K562 (cell line): Measurements from ENCODE around the gene SCIN. TPM values are rescaled to one million over a fixed set of nuclear protein-coding genes. Genes with fewer than 3 reads are reported as not detected.

Experiments used
- ATF4 ChIP-seq: fragments of 450-650 bp; formaldehyde crosslinking; IDR thresholded peaks from 2 replicates; pipeline ENCODE4 v1.4.0; 2022; ENCODE audit warnings: mild to moderate bottlenecking, moderate library complexity
- C11orf30 ChIP-seq: fragments of 450-650 bp; IDR thresholded peaks from 2 replicates; pipeline ENCODE4 v1.6.1; 2016; ENCODE audit warnings: low read depth, mild to moderate bottlenecking
- CEBPB ChIP-seq: fragments of 450-650 bp; IDR thresholded peaks from 2 replicates; pipeline ENCODE4 v1.6.1; 2016; ENCODE audit warnings: missing genetic modification characterization, missing compliant biosample characterization
- ELF4 ChIP-seq: fragments of 450-650 bp; formaldehyde crosslinking; IDR thresholded peaks from 2 replicates; pipeline ENCODE4 v1.4.0; 2022; ENCODE audit warnings: missing genetic modification characterization
- EP300 ChIP-seq: IDR thresholded peaks from 2 replicates; pipeline ENCODE4 v1.6.1; 2012; ENCODE audit warnings: low read length, improper control_type of control experiment
- GTF2B ChIP-seq: IDR thresholded peaks from 2 replicates; pipeline ENCODE4 v1.6.1; 2011; ENCODE audit not compliant: insufficient read length; ENCODE audit errors: extremely low read depth
- MECOM ChIP-seq: fragments of 250-450 bp; sonication (Bioruptor Pico); IDR thresholded peaks from 2 replicates; pipeline ENCODE4 v1.8.0; 2022; ENCODE audit warnings: inconsistent platforms
- NEUROD1 ChIP-seq: fragments of 150-350 bp; IDR thresholded peaks from 2 replicates; pipeline ENCODE4 v1.6.1; 2014; ENCODE audit warnings: borderline replicate concordance, low read length, low read depth; ENCODE audit not compliant: partially characterized antibody
- NFE2 ChIP-seq: IDR thresholded peaks from 2 replicates; pipeline ENCODE4 v1.6.1; 2014; ENCODE audit warnings: antibody characterized with exemption, low read depth
- PHF20 ChIP-seq: fragments of 450-650 bp; IDR thresholded peaks from 2 replicates; pipeline ENCODE4 v1.6.1; 2018; ENCODE audit not compliant: partially characterized antibody
- SAP30 ChIP-seq: fragments of 200-600 bp; sonication (generic); IDR thresholded peaks from 2 replicates; pipeline ENCODE4 v1.6.1; 2012; ENCODE audit warnings: borderline replicate concordance, low read depth, mild to moderate bottlenecking, moderate library complexity, low read length, control low read depth, inconsistent platforms; ENCODE audit not compliant: insufficient read depth, poor library complexity, severe bottlenecking
- TCF3 ChIP-seq: sonication (generic); formaldehyde crosslinking; IDR thresholded peaks from 2 replicates; pipeline ENCODE4 v1.4.0; 2020; ENCODE audit warnings: mild to moderate bottlenecking, missing genetic modification reagents
- TCF7 ChIP-seq: sonication (generic); IDR thresholded peaks from 2 replicates; pipeline ENCODE4 v1.6.1; 2016; ENCODE audit warnings: antibody characterized with exemption, borderline replicate concordance
- XRCC4 ChIP-seq: IDR thresholded peaks from one replicate; pipeline ENCODE4 v1.6.1; 2011; ENCODE audit not compliant: insufficient read depth, insufficient read length; ENCODE audit errors: extremely low read depth
- ZNF165 ChIP-seq: fragments of 250-450 bp; sonication (Bioruptor Pico); IDR thresholded peaks from 2 replicates; pipeline ENCODE4 v1.4.0; 2020; ENCODE audit warnings: borderline replicate concordance
- ZNF408 ChIP-seq: fragments of 250-450 bp; sonication (Bioruptor Pico); IDR thresholded peaks from 2 replicates; pipeline ENCODE4 v1.4.0; 2020; ENCODE audit warnings: low read depth, mild to moderate bottlenecking, moderate library complexity
- ZSCAN32 ChIP-seq: fragments of 450-650 bp; formaldehyde crosslinking; IDR thresholded peaks from 2 replicates; pipeline ENCODE4 v1.4.0; 2020; ENCODE audit warnings: mild to moderate bottlenecking, moderate library complexity
- polyA plus RNA-seq, 8 experiments: library from polyadenylated mRNA; depleted of rRNA in 4 of 8; stranded (reverse) in 5 of 8; unstranded in 3 of 8; fragments of >200 nt; fragmentation: Nextera tagmentation in 2 of 8; fragmentation: Illumina TruSeq in 1 of 8; extraction: Ambion mirVana in 2 of 8; extraction: Trizol in 1 of 8; gene quantifications; 2 replicates each; pipeline versions ENCODE4 v1.2.1 to v1.2.3, GENCODE V29; 2011 to 2014; ENCODE audit warnings: inconsistent platforms in 1 of 8, missing spikeins in 1 of 8
- total RNA-seq, 7 experiments: library from RNA; depleted of rRNA in 6 of 7; stranded (reverse); fragments of >200 nt in 6 of 7; fragmentation: Illumina TruSeq in 2 of 7; extraction: Trizol in 2 of 7; gene quantifications; 2 replicates each; pipeline versions ENCODE4 v1.2.1 to v1.2.3, GENCODE V29; 2011 to 2021; ENCODE audit warnings: low replicate concordance in 1 of 7
- TF ChIP-seq, protein P1 (sequence below): fragments of 450-650 bp; IDR thresholded peaks from 2 replicates; pipeline ENCODE4 v1.6.1; 2016; ENCODE audit warnings: missing biosample characterization, missing genetic modification characterization
- TF ChIP-seq, protein P2 (sequence below): fragments of 450-650 bp; IDR thresholded peaks from 2 replicates; pipeline ENCODE4 v1.6.1; 2017; ENCODE audit warnings: antibody characterized with exemption, mild to moderate bottlenecking

SCIN gene
- total and polyA plus RNA-seq, 9 of the 15 experiments (the other 6 are each of a cell fraction or from before 2014, with no cell fraction given) = 0.67 to 18.2 (median 10.6) TPM

- no peak for TF ChIP-seq MECOM
- TF ChIP-seq C11orf30 = no peak
- TF ChIP-seq ELF4 (CRISPR knock-in tag) = no peak
- TF ChIP-seq CEBPB (tag) = peak; percentile 64
- TF ChIP-seq TCF3 = no peak
- no peak for TF ChIP-seq SAP30
- TF ChIP-seq, protein P1, sequence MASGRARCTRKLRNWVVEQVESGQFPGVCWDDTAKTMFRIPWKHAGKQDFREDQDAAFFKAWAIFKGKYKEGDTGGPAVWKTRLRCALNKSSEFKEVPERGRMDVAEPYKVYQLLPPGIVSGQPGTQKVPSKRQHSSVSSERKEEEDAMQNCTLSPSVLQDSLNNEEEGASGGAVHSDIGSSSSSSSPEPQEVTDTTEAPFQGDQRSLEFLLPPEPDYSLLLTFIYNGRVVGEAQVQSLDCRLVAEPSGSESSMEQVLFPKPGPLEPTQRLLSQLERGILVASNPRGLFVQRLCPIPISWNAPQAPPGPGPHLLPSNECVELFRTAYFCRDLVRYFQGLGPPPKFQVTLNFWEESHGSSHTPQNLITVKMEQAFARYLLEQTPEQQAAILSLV (tag) = peak; percentile 56; the same call in 1 of the 2 replicates
- no peak for TF ChIP-seq GTF2B
- TF ChIP-seq ZNF408 (CRISPR knock-in tag) = no peak
- TF ChIP-seq, protein P2, sequence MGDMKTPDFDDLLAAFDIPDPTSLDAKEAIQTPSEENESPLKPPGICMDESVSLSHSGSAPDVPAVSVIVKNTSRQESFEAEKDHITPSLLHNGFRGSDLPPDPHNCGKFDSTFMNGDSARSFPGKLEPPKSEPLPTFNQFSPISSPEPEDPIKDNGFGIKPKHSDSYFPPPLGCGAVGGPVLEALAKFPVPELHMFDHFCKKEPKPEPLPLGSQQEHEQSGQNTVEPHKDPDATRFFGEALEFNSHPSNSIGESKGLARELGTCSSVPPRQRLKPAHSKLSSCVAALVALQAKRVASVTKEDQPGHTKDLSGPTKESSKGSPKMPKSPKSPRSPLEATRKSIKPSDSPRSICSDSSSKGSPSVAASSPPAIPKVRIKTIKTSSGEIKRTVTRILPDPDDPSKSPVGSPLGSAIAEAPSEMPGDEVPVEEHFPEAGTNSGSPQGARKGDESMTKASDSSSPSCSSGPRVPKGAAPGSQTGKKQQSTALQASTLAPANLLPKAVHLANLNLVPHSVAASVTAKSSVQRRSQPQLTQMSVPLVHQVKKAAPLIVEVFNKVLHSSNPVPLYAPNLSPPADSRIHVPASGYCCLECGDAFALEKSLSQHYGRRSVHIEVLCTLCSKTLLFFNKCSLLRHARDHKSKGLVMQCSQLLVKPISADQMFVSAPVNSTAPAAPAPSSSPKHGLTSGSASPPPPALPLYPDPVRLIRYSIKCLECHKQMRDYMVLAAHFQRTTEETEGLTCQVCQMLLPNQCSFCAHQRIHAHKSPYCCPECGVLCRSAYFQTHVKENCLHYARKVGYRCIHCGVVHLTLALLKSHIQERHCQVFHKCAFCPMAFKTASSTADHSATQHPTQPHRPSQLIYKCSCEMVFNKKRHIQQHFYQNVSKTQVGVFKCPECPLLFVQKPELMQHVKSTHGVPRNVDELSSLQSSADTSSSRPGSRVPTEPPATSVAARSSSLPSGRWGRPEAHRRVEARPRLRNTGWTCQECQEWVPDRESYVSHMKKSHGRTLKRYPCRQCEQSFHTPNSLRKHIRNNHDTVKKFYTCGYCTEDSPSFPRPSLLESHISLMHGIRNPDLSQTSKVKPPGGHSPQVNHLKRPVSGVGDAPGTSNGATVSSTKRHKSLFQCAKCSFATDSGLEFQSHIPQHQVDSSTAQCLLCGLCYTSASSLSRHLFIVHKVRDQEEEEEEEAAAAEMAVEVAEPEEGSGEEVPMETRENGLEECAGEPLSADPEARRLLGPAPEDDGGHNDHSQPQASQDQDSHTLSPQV = no peak
- no peak for TF ChIP-seq EP300
- no peak for TF ChIP-seq NFE2
- TF ChIP-seq XRCC4 = no peak
- 0 out of 2 replicates have a peak, but pooled peaks have one; percentile 31 for TF ChIP-seq ATF4 (CRISPR knock-in tag)
- TF ChIP-seq ZSCAN32 (CRISPR knock-in tag) = peak; percentile 82
- no peak for TF ChIP-seq NEUROD1
- no peak for TF ChIP-seq PHF20
- no peak for TF ChIP-seq ZNF165
- no peak for TF ChIP-seq TCF7
- TF ChIP-seq, all 486 proteins: peak for 6
Observed at GRCh38 chr7:12554872-12555271, 15.6 kb upstream of the SCIN start (continued).
